Spinal cord (tissue), 10 donors: ENCODE data around the gene BPIFB2. TPM values are rescaled to one million over a fixed set of nuclear protein-coding genes. Genes with fewer than 3 reads are reported as not detected.
"Not testable (repeated sequence)": the region's sequence is repeated elsewhere in the genome, so short reads cannot be mapped to it uniquely, and the experiment has no call there.

Experiments
- DNase-seq, 6 donors: peaks; one replicate each; pipeline versions ENCODE4 v3.0.0 to v3.0.0-alpha.2; 2013 to 2015; ENCODE audit warnings: low spot score in 6 of 6, low read depth in 4 of 6
- H3K27ac ChIP-seq: one replicate; pipeline ENCODE4 v1.5.1; 2013; ENCODE audit warnings: low read depth, low read length, control low read depth
- H3K27me3 ChIP-seq: one replicate; pipeline ENCODE4 v1.6.1; 2013; ENCODE audit warnings: low read length; ENCODE audit not compliant: control insufficient read depth, insufficient read depth
- H3K36me3 ChIP-seq: one replicate; pipeline ENCODE4 v1.6.1; 2013; ENCODE audit warnings: low read length; ENCODE audit not compliant: control insufficient read depth, insufficient read depth
- H3K4me1 ChIP-seq: one replicate; pipeline ENCODE4 v1.6.1; 2013; ENCODE audit warnings: low read length; ENCODE audit not compliant: control insufficient read depth, insufficient read depth
- H3K4me3 ChIP-seq: one replicate; pipeline ENCODE4 v1.5.1; 2013; ENCODE audit warnings: low read depth, low read length, control low read depth
- H3K9me3 ChIP-seq: one replicate; pipeline ENCODE4 v1.6.1; 2013; ENCODE audit warnings: low read length; ENCODE audit not compliant: control insufficient read depth, insufficient read depth
- whole genome bisulfite sequencing: methylation state at CpG from one replicate; pipeline ENCODE4 v1.1.5; 2013; ENCODE audit warnings: missing lambda C conversion rate; ENCODE audit not compliant: insufficient coverage; 5-methylcytosine and 5-hydroxymethylcytosine counted together
- polyA plus RNA-seq, 2 donors: library from polyadenylated mRNA; unstranded; fragments of 120-200 nt; gene quantifications; one replicate each; pipeline ENCODE4 v1.2.1, GENCODE V29; 2013; ENCODE audit not compliant: insufficient read length in 2 of 2
- total RNA-seq, 2 donors: library from RNA; depleted of rRNA in 1 of 2; stranded (reverse); fragments of 120-200 nt in 1 of 2; fragments of >200 nt in 1 of 2; gene quantifications; one replicate each; pipeline versions ENCODE4 v1.2.3 to v1.2.4, GENCODE V29; 2013 to 2014
- donor health status: healthy.

BPIFB2 gene
- total and polyA plus RNA-seq, 4 donors = 0.11 TPM; not detected in 3

GRCh38 chr20:32970973-32971300, 36.6 kb upstream of the BPIFB2 start:
- Histone ChIP-seq H3K9me3 (no peaks in the 10 kb centered on the region), H3K4me3 (no peak overlapping the region), H3K36me3 (no peaks in the 10 kb centered on the region), H3K4me1 (peaks cover 37% of the 10 kb centered on the region), H3K27ac (no peak overlapping the region), H3K27me3 (no peaks in the 10 kb centered on the region)
- no peak for DNase-seq
- 81% methylated on average over 2 of the region's 2 CpGs for WGBS

GRCh38 chr20:32971703-32972161, 35.8 kb upstream of the BPIFB2 start:
- Histone ChIP-seq H3K36me3 (no peaks in the 10 kb centered on the region), H3K4me1 (peaks cover 41% of the 10 kb centered on the region), H3K27me3 (no peaks in the 10 kb centered on the region), H3K27ac (peak overlapping the region; percentile 69), H3K9me3 (no peaks in the 10 kb centered on the region), H3K4me3 (no peak overlapping the region)
- peak in 2 of 6 donors; percentile 31 to 51 for DNase-seq
- 21% methylated on average over 6 of the region's 6 CpGs for WGBS

- H3K4me1 ChIP-seq = peaks cover 41% of the 10 kb centered on the region
- DNase-seq = no peak
- H3K9me3 ChIP-seq = no peaks in the 10 kb centered on the region
- H3K27ac ChIP-seq = peak overlapping the region; percentile 69
- H3K36me3 ChIP-seq = no peaks in the 10 kb centered on the region
- H3K27me3 ChIP-seq = no peaks in the 10 kb centered on the region
- WGBS = 85% methylated on average over 11 of the region's 13 CpGs
- H3K4me3 ChIP-seq = no peak overlapping the region
Measured at GRCh38 chr20:32972181-32973076, 35.1 kb upstream of the BPIFB2 start.

- Histone ChIP-seq H3K36me3 (no peaks in the 10 kb centered on the region), H3K9me3 (no peaks in the 10 kb centered on the region), H3K4me1 (peaks cover 45% of the 10 kb centered on the region), H3K27me3 (no peaks in the 10 kb centered on the region), H3K4me3 (no peak overlapping the region), H3K27ac (no peak overlapping the region)
- WGBS = no CpG with 5 or more reads among the region's 10 CpGs
- no peak for DNase-seq
Measured at GRCh38 chr20:32973077-32973717, 34.3 kb upstream of the BPIFB2 start.

- H3K27me3 ChIP-seq, DNase-seq, H3K27ac ChIP-seq, H3K9me3 ChIP-seq, H3K4me3 ChIP-seq, H3K36me3 ChIP-seq: not testable (repeated sequence)
- 67% methylated on average over 5 of the region's 9 CpGs for WGBS
- H3K4me1 ChIP-seq = peaks cover 40% of the 10 kb centered on the region
Measured at GRCh38 chr20:32974204-32975064, 33.1 kb upstream of the BPIFB2 start.

- not testable (repeated sequence) for H3K9me3 ChIP-seq, DNase-seq
- WGBS = 94% methylated on average over 2 of the region's 4 CpGs
Measured at GRCh38 chr20:32975121-32975520, 32.4 kb upstream of the BPIFB2 start.

GRCh38 chr20:32975698-32976674, 31.5 kb upstream of the BPIFB2 start:
- 69% methylated on average over 11 of the region's 15 CpGs for WGBS
- Histone ChIP-seq H3K27ac (no peak overlapping the region), H3K9me3 (no peaks in the 10 kb centered on the region), H3K27me3 (no peaks in the 10 kb centered on the region), H3K4me3 (no peak overlapping the region), H3K36me3 (no peaks in the 10 kb centered on the region), H3K4me1 (peaks cover 47% of the 10 kb centered on the region)
- no peak for DNase-seq

More at GRCh38 chr20:32975121-32975520, 32.4 kb upstream of the BPIFB2 start:
- peaks cover 47% of the 10 kb centered on the region for H3K4me1 ChIP-seq
- not testable (repeated sequence) for H3K27me3 ChIP-seq, H3K36me3 ChIP-seq, H3K4me3 ChIP-seq, H3K27ac ChIP-seq

GRCh38 chr20:32976746-32977145, 30.8 kb upstream of the BPIFB2 start:
- Histone ChIP-seq H3K4me1 (peaks cover 44% of the 10 kb centered on the region), H3K9me3 (no peaks in the 10 kb centered on the region), H3K27ac (no peak overlapping the region), H3K36me3 (no peaks in the 10 kb centered on the region), H3K4me3 (no peak overlapping the region), H3K27me3 (no peaks in the 10 kb centered on the region)
- no peak for DNase-seq
- WGBS = 88% methylated on average over 3 of the region's 6 CpGs
